ENCODE data around the gene SLC23A2.

GRCh38 chr20:4889446-4889845 lies 111.9 kb downstream of the SLC23A2 start:
- no peak for TF ChIP-seq POLR2AphosphoS5 (IDR thresholded peaks at IDR 0.05)
- TF ChIP-seq, protein P1, sequence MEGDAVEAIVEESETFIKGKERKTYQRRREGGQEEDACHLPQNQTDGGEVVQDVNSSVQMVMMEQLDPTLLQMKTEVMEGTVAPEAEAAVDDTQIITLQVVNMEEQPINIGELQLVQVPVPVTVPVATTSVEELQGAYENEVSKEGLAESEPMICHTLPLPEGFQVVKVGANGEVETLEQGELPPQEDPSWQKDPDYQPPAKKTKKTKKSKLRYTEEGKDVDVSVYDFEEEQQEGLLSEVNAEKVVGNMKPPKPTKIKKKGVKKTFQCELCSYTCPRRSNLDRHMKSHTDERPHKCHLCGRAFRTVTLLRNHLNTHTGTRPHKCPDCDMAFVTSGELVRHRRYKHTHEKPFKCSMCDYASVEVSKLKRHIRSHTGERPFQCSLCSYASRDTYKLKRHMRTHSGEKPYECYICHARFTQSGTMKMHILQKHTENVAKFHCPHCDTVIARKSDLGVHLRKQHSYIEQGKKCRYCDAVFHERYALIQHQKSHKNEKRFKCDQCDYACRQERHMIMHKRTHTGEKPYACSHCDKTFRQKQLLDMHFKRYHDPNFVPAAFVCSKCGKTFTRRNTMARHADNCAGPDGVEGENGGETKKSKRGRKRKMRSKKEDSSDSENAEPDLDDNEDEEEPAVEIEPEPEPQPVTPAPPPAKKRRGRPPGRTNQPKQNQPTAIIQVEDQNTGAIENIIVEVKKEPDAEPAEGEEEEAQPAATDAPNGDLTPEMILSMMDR (IDR thresholded peaks at IDR 0.05; ENCODE audit: poor library complexity, severe bottlenecking): no peak
- no peak for TF ChIP-seq EZH2 (IDR thresholded peaks at IDR 0.05; ENCODE audit: borderline replicate concordance, insufficient read depth, low read length, poor library complexity, severe bottlenecking)
- no peak for TF ChIP-seq MXI1 (conservative IDR thresholded peaks at IDR 0.05; ENCODE audit: poor library complexity, severe bottlenecking)

All from neural cell (in vitro differentiated cells).